ENCODE data around the gene KLF4. TPM values are rescaled to one million over a fixed set of nuclear protein-coding genes. Genes with fewer than 3 reads are reported as not detected.

KLF4 gene
- total and polyA plus RNA-seq, 3 donors from 2014 or later, result 61.1 to 84.8 (median 64.9) TPM

- Histone ChIP-seq H3K27ac (no peak overlapping the region), H3K9me3 (no peaks in the 10 kb centered on the region), H3K27me3 (no peaks in the 10 kb centered on the region), H3K4me1 (no peaks in the 10 kb centered on the region), H3K36me3 (ENCODE audit: low read depth, missing control alignments) (no peaks in the 10 kb centered on the region), H3K4me3 (no peak overlapping the region)
- 51 to 54% methylated on average over 6 of the region's 6 CpGs for WGBS, 2 donors
- no peak for DNase-seq
- TF ChIP-seq, protein P1, sequence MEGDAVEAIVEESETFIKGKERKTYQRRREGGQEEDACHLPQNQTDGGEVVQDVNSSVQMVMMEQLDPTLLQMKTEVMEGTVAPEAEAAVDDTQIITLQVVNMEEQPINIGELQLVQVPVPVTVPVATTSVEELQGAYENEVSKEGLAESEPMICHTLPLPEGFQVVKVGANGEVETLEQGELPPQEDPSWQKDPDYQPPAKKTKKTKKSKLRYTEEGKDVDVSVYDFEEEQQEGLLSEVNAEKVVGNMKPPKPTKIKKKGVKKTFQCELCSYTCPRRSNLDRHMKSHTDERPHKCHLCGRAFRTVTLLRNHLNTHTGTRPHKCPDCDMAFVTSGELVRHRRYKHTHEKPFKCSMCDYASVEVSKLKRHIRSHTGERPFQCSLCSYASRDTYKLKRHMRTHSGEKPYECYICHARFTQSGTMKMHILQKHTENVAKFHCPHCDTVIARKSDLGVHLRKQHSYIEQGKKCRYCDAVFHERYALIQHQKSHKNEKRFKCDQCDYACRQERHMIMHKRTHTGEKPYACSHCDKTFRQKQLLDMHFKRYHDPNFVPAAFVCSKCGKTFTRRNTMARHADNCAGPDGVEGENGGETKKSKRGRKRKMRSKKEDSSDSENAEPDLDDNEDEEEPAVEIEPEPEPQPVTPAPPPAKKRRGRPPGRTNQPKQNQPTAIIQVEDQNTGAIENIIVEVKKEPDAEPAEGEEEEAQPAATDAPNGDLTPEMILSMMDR (IDR thresholded peaks at IDR 0.05), result no peak
- TF ChIP-seq POLR2A (IDR thresholded peaks at IDR 0.05), result no peak
- intact Hi-C loops (cut with DNase I; ENCODE audit: low total_unique reads), result loop anchor here (10.0 kb wide), 1 partner anchor 979 kb away; no protein-coding TSS in a partner anchor
Observed at GRCh38 chr9:107455425-107456135, 34.0 kb downstream of the KLF4 start.

- intact Hi-C loops (cut with DNase I; ENCODE audit: low total_unique reads), result loop anchor here (10.0 kb wide), 1 partner anchor 981 kb away; no protein-coding TSS in a partner anchor
- 78 to 92% methylated on average over 4 of the region's 4 CpGs for WGBS, 2 donors
- H3K36me3 ChIP-seq (ENCODE audit: low read depth, missing control alignments), result no peaks in the 10 kb centered on the region
- no peak for TF ChIP-seq POLR2A (IDR thresholded peaks at IDR 0.05)
- TF ChIP-seq, protein P1 (IDR thresholded peaks at IDR 0.05), result no peak
- no peak for DNase-seq
- H3K9me3 ChIP-seq, result no peaks in the 10 kb centered on the region
- H3K4me1 ChIP-seq, result no peaks in the 10 kb centered on the region
- H3K27ac ChIP-seq, result no peak overlapping the region
- no peak overlapping the region for H3K4me3 ChIP-seq
- H3K27me3 ChIP-seq, result no peaks in the 10 kb centered on the region
Observed at GRCh38 chr9:107453479-107453878, 36.1 kb downstream of the KLF4 start.

- Histone ChIP-seq H3K27me3 (no peaks in the 10 kb centered on the region), H3K4me3 (no peak overlapping the region), H3K9me3 (no peaks in the 10 kb centered on the region), H3K36me3 (ENCODE audit: low read depth, missing control alignments) (no peaks in the 10 kb centered on the region), H3K4me1 (no peaks in the 10 kb centered on the region), H3K27ac (no peak overlapping the region)
- intact Hi-C loops (cut with DNase I; ENCODE audit: low total_unique reads), result no loop called here
- 63 to 100% methylated on average over 1 of the region's 1 CpG for WGBS, 2 donors
- no peak for DNase-seq
- TF ChIP-seq, protein P1 (IDR thresholded peaks at IDR 0.05), result no peak
- TF ChIP-seq POLR2A (IDR thresholded peaks at IDR 0.05), result no peak
Observed at GRCh38 chr9:107447834-107448233, 41.7 kb downstream of the KLF4 start.

DNA sequence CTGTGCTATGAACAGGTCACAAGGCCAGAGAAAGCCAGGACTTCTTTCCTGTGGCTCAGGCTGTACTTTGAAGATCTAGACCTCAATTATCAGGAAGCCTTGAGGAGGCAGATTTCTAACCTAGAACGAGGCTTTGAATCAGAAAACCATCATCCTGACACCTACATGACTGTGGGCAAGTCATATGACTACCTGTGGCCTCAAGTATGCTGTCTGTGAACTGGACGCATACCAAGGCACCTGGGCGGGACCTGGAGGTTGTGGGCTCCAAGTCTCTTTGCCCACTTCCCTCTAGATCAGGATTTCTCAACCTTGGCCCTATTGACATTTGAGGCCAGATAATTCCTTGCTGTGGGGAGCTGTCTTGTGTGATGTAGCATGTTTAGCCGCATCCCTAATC lies 42.5 kb downstream of the KLF4 start:
- intact Hi-C loops (cut with DNase I; ENCODE audit: low total_unique reads), result no loop called here
- TF ChIP-seq POLR2A (IDR thresholded peaks at IDR 0.05), result no peak
- TF ChIP-seq, protein P1 (IDR thresholded peaks at IDR 0.05), result no peak
- no peak overlapping the region for H3K4me3 ChIP-seq
- WGBS, 2 donors, result 90 to 92% methylated on average over 4 of the region's 4 CpGs
- H3K9me3 ChIP-seq, result no peaks in the 10 kb centered on the region
- no peak for DNase-seq
- no peak overlapping the region for H3K27ac ChIP-seq
- H3K36me3 ChIP-seq (ENCODE audit: low read depth, missing control alignments), result no peaks in the 10 kb centered on the region
- H3K4me1 ChIP-seq, result no peaks in the 10 kb centered on the region
- no peaks in the 10 kb centered on the region for H3K27me3 ChIP-seq

DNA sequence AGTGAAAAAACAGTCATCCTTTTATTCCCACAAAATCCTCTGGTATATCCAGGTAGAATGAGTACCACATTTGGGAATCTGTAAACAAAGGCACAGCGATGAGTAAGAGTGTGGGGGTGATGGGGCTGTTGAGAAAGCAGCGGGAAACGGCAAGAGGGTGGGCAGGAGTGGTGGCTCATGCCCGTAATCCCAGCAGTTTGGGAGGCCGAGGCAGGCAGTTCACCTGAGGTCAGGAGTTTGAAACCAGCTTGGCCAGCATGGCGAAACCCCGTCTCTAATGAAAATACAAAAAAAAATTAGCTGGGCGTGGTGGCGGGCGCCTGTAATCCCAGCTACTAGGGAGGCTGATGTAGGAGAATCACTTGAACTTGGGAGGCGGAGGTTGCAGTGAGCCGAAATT lies 43.1 kb downstream of the KLF4 start:
- intact Hi-C loops (cut with DNase I; ENCODE audit: low total_unique reads), result no loop called here
- no peak overlapping the region for H3K27ac ChIP-seq
- no peak for TF ChIP-seq POLR2A (IDR thresholded peaks at IDR 0.05)
- no peak overlapping the region for H3K4me3 ChIP-seq
- WGBS, 2 donors, result 84 to 95% methylated on average over 12 of the region's 12 CpGs
- no peak for DNase-seq
- H3K4me1 ChIP-seq, result no peaks in the 10 kb centered on the region
- H3K9me3 ChIP-seq, result no peaks in the 10 kb centered on the region
- H3K36me3 ChIP-seq (ENCODE audit: low read depth, missing control alignments), result no peaks in the 10 kb centered on the region
- H3K27me3 ChIP-seq, result no peaks in the 10 kb centered on the region

Data from testis (tissue), 3 donors.